ENCODE results near the gene GNB4. TPM values are rescaled to one million over a fixed set of nuclear protein-coding genes. Genes with fewer than 3 reads are reported as not detected.

The GNB4 gene
- total RNA-seq, 2 donors from 2014 or later = 3.1 to 10.4 TPM

DNA sequence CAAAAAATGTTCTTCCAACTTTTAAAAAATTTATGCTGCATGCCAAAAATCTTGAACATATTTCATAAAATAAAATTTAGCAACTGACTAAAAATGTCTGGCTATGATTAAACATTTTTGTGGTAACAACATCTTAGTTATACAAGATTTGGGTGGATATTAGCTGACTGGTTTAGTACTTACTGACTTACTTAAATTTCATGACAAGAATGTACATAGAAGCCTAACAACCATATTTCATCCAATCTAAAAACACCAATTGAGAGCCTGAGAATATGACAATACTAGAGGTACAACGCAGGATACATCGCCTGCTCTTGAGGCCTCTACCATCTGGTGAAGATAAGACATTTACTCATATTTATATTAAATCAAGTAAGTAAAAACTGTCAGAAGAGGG lies 34.6 kb downstream of the GNB4 start:
- H3K36me3 ChIP-seq = no peaks in the 10 kb centered on the region
- TF ChIP-seq, protein P1, sequence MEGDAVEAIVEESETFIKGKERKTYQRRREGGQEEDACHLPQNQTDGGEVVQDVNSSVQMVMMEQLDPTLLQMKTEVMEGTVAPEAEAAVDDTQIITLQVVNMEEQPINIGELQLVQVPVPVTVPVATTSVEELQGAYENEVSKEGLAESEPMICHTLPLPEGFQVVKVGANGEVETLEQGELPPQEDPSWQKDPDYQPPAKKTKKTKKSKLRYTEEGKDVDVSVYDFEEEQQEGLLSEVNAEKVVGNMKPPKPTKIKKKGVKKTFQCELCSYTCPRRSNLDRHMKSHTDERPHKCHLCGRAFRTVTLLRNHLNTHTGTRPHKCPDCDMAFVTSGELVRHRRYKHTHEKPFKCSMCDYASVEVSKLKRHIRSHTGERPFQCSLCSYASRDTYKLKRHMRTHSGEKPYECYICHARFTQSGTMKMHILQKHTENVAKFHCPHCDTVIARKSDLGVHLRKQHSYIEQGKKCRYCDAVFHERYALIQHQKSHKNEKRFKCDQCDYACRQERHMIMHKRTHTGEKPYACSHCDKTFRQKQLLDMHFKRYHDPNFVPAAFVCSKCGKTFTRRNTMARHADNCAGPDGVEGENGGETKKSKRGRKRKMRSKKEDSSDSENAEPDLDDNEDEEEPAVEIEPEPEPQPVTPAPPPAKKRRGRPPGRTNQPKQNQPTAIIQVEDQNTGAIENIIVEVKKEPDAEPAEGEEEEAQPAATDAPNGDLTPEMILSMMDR (IDR thresholded peaks at IDR 0.05) = no peak

DNA sequence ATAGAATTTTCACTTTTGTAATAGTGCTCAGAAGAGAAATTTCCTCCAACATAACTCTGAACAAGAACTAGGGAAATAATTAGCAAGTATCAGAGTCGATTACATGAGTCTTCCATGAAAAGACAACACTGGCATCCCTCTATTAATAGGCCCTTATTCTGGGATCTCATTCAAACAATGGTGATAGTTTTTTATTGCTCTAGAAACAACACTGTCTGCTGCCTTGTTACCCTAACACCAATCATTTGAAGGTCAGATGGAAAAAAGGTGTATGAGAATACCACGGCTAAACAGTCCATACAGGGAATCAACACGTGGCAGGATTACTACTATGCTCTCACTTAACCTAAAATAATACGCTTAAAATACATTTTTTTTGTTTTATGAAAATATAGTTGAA lies 35.9 kb downstream of the GNB4 start:
- H3K4me1 ChIP-seq = no peaks in the 10 kb centered on the region
- no peak overlapping the region for H3K4me3 ChIP-seq
- no peak overlapping the region for H3K27ac ChIP-seq
- H3K9me3 ChIP-seq = no peaks in the 10 kb centered on the region
- TF ChIP-seq, protein P1 (IDR thresholded peaks at IDR 0.05) = no peak
- intact Hi-C loops (cut with DNase I) = no loop called here
- no peaks in the 10 kb centered on the region for H3K27me3 ChIP-seq
- no peaks in the 10 kb centered on the region for H3K36me3 ChIP-seq
- no peak for DNase-seq
- no peak overlapping the region for H3K9ac ChIP-seq (ENCODE audit: low read depth in 2 of 2, low read length in 2 of 2)

More for the DNA sequence above, 34.6 kb downstream of the GNB4 start:
- no peak overlapping the region for H3K4me3 ChIP-seq
- H3K27ac ChIP-seq = no peak overlapping the region
- no peaks in the 10 kb centered on the region for H3K4me1 ChIP-seq
- intact Hi-C loops (cut with DNase I) = no loop called here
- H3K9ac ChIP-seq (ENCODE audit: low read depth in 2 of 2, low read length in 2 of 2) = no peak overlapping the region
- DNase-seq = no peak
- H3K27me3 ChIP-seq = no peaks in the 10 kb centered on the region
- no peaks in the 10 kb centered on the region for H3K9me3 ChIP-seq

DNA sequence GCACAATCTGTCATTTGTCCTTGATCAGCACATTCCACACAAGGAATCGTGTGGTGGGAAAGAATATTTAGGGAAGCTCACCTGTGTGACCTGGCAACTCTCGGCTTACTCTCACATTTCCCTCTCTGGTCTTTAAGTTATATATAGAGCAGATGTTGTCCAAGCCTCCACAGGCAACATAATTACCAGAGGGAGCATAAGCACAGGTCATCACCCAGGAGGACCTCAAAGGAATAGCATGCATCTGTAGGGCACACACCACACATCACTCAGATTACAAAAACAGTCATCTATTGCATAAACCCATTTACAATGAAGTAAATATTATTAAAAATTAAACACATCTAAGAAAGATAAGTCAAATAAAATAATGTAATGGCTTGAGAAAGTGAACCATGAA lies 36.5 kb downstream of the GNB4 start:
- no peak overlapping the region for H3K9ac ChIP-seq (ENCODE audit: low read depth in 2 of 2, low read length in 2 of 2)
- no peak overlapping the region for H3K4me3 ChIP-seq
- H3K27me3 ChIP-seq = no peaks in the 10 kb centered on the region
- H3K36me3 ChIP-seq = no peaks in the 10 kb centered on the region
- intact Hi-C loops (cut with DNase I) = no loop called here
- no peak for DNase-seq
- TF ChIP-seq, protein P1 (IDR thresholded peaks at IDR 0.05) = no peak
- H3K4me1 ChIP-seq = no peaks in the 10 kb centered on the region
- no peak overlapping the region for H3K27ac ChIP-seq
- H3K9me3 ChIP-seq = no peaks in the 10 kb centered on the region

DNA sequence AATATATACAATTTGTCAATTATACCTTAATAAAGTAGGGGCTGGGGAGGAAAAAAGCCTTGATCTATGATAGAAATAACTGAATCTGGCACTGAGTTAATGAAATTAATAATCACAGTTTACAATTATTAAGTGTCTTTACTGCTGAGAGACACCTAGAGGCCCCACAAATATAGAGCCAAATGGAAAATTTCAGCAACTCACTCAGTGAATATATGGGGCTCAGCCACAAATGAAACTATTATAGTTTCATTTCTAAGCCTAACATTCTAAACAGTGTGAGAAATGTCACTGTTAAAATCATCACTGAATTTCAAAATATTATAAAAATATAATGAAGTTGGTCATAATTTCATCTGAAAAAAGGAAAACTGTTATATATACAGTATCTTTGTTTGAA lies 40.3 kb downstream of the GNB4 start:
- no peak for DNase-seq
- Histone ChIP-seq H3K27me3 (no peaks in the 10 kb centered on the region), H3K9me3 (no peaks in the 10 kb centered on the region), H3K9ac (ENCODE audit: low read depth in 2 of 2, low read length in 2 of 2) (no peak overlapping the region), H3K27ac (no peak overlapping the region), H3K4me1 (no peaks in the 10 kb centered on the region), H3K36me3 (no peaks in the 10 kb centered on the region), H3K4me3 (no peak overlapping the region)
- intact Hi-C loops (cut with DNase I) = no loop called here
- TF ChIP-seq, protein P1 (IDR thresholded peaks at IDR 0.05) = no peak

DNA sequence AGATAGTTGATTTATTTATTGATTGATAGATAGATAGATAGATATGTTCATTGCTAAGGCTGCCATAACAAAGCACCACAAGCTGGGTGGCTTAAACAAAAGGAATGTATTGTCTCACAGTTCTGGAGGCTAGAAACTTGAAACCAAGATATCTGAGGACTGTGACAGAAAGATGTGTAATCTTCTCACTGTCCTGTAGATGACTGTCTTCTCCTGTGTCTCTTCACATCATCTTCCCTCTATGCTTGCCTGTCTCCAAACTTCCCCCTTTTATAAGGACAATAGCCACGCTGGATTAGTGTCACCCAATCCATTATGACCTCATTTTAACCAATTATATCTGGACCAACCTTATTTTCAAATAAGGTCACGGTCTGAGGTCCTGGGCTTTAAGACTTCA lies 40.9 kb downstream of the GNB4 start:
- no peaks in the 10 kb centered on the region for H3K9me3 ChIP-seq

More for the DNA sequence above, 40.9 kb downstream of the GNB4 start:
- Histone ChIP-seq H3K36me3 (no peaks in the 10 kb centered on the region), H3K9ac (ENCODE audit: low read depth in 2 of 2, low read length in 2 of 2) (no peak overlapping the region), H3K27ac (no peak overlapping the region), H3K27me3 (no peaks in the 10 kb centered on the region), H3K4me1 (no peaks in the 10 kb centered on the region), H3K4me3 (no peak overlapping the region)
- intact Hi-C loops (cut with DNase I) = no loop called here
- DNase-seq = no peak
- TF ChIP-seq, protein P1 (IDR thresholded peaks at IDR 0.05) = no peak

All from colonic mucosa (tissue), 4 donors.